Trophoblast cell (in vitro differentiated cells and primary cell): Measurements from ENCODE around the gene ZFAND3.

Source experiments
- DNase-seq, 2 donors: peaks; one replicate each; pipeline ENCODE4 v3.0.0-alpha.2; 2016
- H2AFZ ChIP-seq: 2 replicates; pipeline ENCODE4 v1.6.1; 2013; ENCODE audit warnings: low read length, moderate library complexity, mild to moderate bottlenecking; ENCODE audit not compliant: insufficient read depth, poor library complexity
- H2AK5ac ChIP-seq: 2 replicates; pipeline ENCODE4 v1.6.1; 2013; ENCODE audit warnings: mild to moderate bottlenecking, low read length
- H2BK120ac ChIP-seq: 2 replicates; pipeline ENCODE4 v1.6.1; 2013; ENCODE audit warnings: low read length, mild to moderate bottlenecking, moderate library complexity; ENCODE audit not compliant: insufficient read depth, poor library complexity
- H2BK12ac ChIP-seq: 2 replicates; pipeline ENCODE4 v1.6.1; 2013; ENCODE audit warnings: mild to moderate bottlenecking, low read length, moderate library complexity
- H2BK5ac ChIP-seq: 2 replicates; pipeline ENCODE4 v1.6.1; 2013; ENCODE audit warnings: low read length, low read depth, moderate library complexity, mild to moderate bottlenecking; ENCODE audit not compliant: poor library complexity
- H3K14ac ChIP-seq: 2 replicates; pipeline ENCODE4 v1.6.1; 2013; ENCODE audit warnings: mild to moderate bottlenecking, low read length
- H3K18ac ChIP-seq: 2 replicates; pipeline ENCODE4 v1.6.1; 2013; ENCODE audit warnings: mild to moderate bottlenecking, low read length
- H3K23ac ChIP-seq: 2 replicates; pipeline ENCODE4 v1.6.1; 2013; ENCODE audit warnings: low read length
- H3K27ac ChIP-seq: 2 replicates; pipeline ENCODE4 v1.5.1; 2013; ENCODE audit warnings: low read depth, mild to moderate bottlenecking, inconsistent platforms, low read length, moderate library complexity
- H3K27me3 ChIP-seq: 2 replicates; pipeline ENCODE4 v1.6.1; 2013; ENCODE audit warnings: inconsistent platforms, mild to moderate bottlenecking, low read length, moderate library complexity; ENCODE audit not compliant: insufficient read depth
- H3K36me3 ChIP-seq, 2 experiments: 1 replicate in 1 of 2; 2 replicates in 1 of 2; pipeline ENCODE4 v1.6.1; 2013; ENCODE audit warnings: low read length in 2 of 2, mild to moderate bottlenecking in 2 of 2, moderate library complexity in 1 of 2; ENCODE audit not compliant: insufficient read depth in 2 of 2, control insufficient read depth in 1 of 2
- H3K4ac ChIP-seq: 2 replicates; pipeline ENCODE4 v1.6.1; 2013; ENCODE audit warnings: low read depth, mild to moderate bottlenecking, low read length, moderate library complexity
- H3K4me1 ChIP-seq, 2 experiments: 1 replicate in 1 of 2; 2 replicates in 1 of 2; pipeline ENCODE4 v1.6.1; 2013; ENCODE audit warnings: low read length in 2 of 2, mild to moderate bottlenecking in 2 of 2, moderate library complexity in 1 of 2; ENCODE audit not compliant: insufficient read depth in 2 of 2, control insufficient read depth in 1 of 2
- H3K4me2 ChIP-seq: 2 replicates; pipeline ENCODE4 v1.6.1; 2013; ENCODE audit warnings: inconsistent platforms, mild to moderate bottlenecking, low read length, moderate library complexity
- H3K4me3 ChIP-seq: 2 replicates; pipeline ENCODE4 v1.5.1; 2013; ENCODE audit warnings: mild to moderate bottlenecking, low read depth, low read length, inconsistent platforms
- H3K79me1 ChIP-seq: one replicate; pipeline ENCODE4 v1.6.1; 2013; ENCODE audit warnings: low read length
- H3K79me2 ChIP-seq: 2 replicates; pipeline ENCODE4 v1.6.1; 2013; ENCODE audit warnings: low read length, mild to moderate bottlenecking; ENCODE audit not compliant: control insufficient read depth, insufficient read depth, poor library complexity
- H3K9ac ChIP-seq: 2 replicates; pipeline ENCODE4 v1.6.1; 2013; ENCODE audit warnings: mild to moderate bottlenecking, low read length
- H3K9me3 ChIP-seq: 2 replicates; pipeline ENCODE4 v1.6.1; 2013; ENCODE audit warnings: low read depth, mild to moderate bottlenecking, control low read depth, inconsistent platforms, low read length; ENCODE audit not compliant: insufficient read depth
- H4K12ac ChIP-seq: 2 replicates; pipeline ENCODE4 v1.6.1; 2013; ENCODE audit warnings: low read depth, mild to moderate bottlenecking, low read length, moderate library complexity
- H4K8ac ChIP-seq: 2 replicates; pipeline ENCODE4 v1.6.1; 2013; ENCODE audit warnings: low read depth, mild to moderate bottlenecking, low read length, moderate library complexity
- H4K91ac ChIP-seq: one replicate; pipeline ENCODE4 v1.6.1; 2013; ENCODE audit warnings: low read depth, mild to moderate bottlenecking, low read length, moderate library complexity
- WGBS: extraction: QIAGEN DNeasy Blood & Tissue Kit; methylation state at CpG from one replicate; pipeline ENCODE4 v1.1.7; 2013; ENCODE audit warnings: missing lambda C conversion rate; ENCODE audit not compliant: insufficient read length, insufficient coverage; ENCODE audit errors: extremely low coverage; 5-methylcytosine and 5-hydroxymethylcytosine counted together

ZFAND3 gene

DNA sequence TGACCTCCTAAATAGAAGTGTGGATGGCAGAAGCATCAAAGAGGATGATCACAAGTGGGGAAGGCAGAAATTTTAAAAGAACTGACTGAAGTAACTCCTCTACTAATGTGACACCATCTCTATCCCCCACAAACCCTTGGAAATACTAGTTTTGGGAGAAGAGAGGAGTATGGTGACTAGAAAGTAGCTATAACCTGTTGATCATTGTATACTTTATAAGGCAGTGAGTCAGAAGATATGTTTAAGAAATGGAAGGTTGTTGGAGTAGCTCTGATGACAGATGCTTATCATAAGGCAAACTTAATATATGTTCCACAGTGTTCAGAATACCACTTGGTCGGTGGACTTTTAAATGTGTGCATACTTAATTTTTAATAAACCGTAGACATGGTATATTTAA is 116.6 kb downstream of the ZFAND3 start:
- Histone ChIP-seq H4K91ac (no peak overlapping the region), H3K9ac (no peak overlapping the region), H2AFZ (no peak overlapping the region), H2BK12ac (no peak overlapping the region), H3K4ac (no peak overlapping the region), H3K27me3 (no peaks in the 10 kb centered on the region), H2BK5ac (no peak overlapping the region), H2AK5ac (no peak overlapping the region), H3K9me3 (no peaks in the 10 kb centered on the region), H3K36me3 (no peaks in the 10 kb centered on the region), H3K14ac (no peak overlapping the region), H2BK120ac (no peak overlapping the region), H4K12ac (no peak overlapping the region), H3K27ac (no peak overlapping the region), H3K4me3 (no peak overlapping the region), H3K4me1 (no peaks in the 10 kb centered on the region), H3K18ac (no peak overlapping the region), H3K4me2 (no peak overlapping the region), H3K23ac (no peak overlapping the region), H3K79me1 (no peaks in the 10 kb centered on the region), H3K79me2 (no peaks in the 10 kb centered on the region), H4K8ac (no peak overlapping the region)
- no peak for DNase-seq
- WGBS = no CpG with 5 or more reads among the region's 2 CpGs

- no peak overlapping the region for H3K14ac ChIP-seq
- H4K91ac ChIP-seq = no peak overlapping the region
- H3K4ac ChIP-seq = no peak overlapping the region
- H4K12ac ChIP-seq = no peak overlapping the region
- no peaks in the 10 kb centered on the region for H3K4me1 ChIP-seq
- H3K36me3 ChIP-seq = no peaks in the 10 kb centered on the region
- no peak overlapping the region for H2BK12ac ChIP-seq
- H2AFZ ChIP-seq = no peak overlapping the region
- H3K9ac ChIP-seq = no peak overlapping the region
- no peak overlapping the region for H3K4me2 ChIP-seq
- no peaks in the 10 kb centered on the region for H3K79me1 ChIP-seq
- H3K4me3 ChIP-seq = no peak overlapping the region
- no peak overlapping the region for H2BK120ac ChIP-seq
- H3K18ac ChIP-seq = no peak overlapping the region
- no peak overlapping the region for H2AK5ac ChIP-seq
- no peak overlapping the region for H3K27ac ChIP-seq
- no peak overlapping the region for H3K23ac ChIP-seq
- no peaks in the 10 kb centered on the region for H3K27me3 ChIP-seq
- no peak for DNase-seq
- no peak overlapping the region for H4K8ac ChIP-seq
- H3K79me2 ChIP-seq = no peaks in the 10 kb centered on the region
- H3K9me3 ChIP-seq = no peaks in the 10 kb centered on the region
- no peak overlapping the region for H2BK5ac ChIP-seq
Observed at GRCh38 chr6:37936906-37937305, 117.4 kb downstream of the ZFAND3 start.

GRCh38 chr6:37938909-37939308 is 119.4 kb downstream of the ZFAND3 start:
- H3K18ac ChIP-seq = no peak overlapping the region

GRCh38 chr6:37940074-37940847 is 120.7 kb downstream of the ZFAND3 start:
- H3K9me3 ChIP-seq = no peaks in the 10 kb centered on the region
- WGBS = no CpG with 5 or more reads among the region's 3 CpGs
- H3K36me3 ChIP-seq = no peaks in the 10 kb centered on the region
- H3K79me2 ChIP-seq = no peaks in the 10 kb centered on the region
- no peak overlapping the region for H3K27ac ChIP-seq
- no peak overlapping the region for H3K4ac ChIP-seq
- no peak overlapping the region for H3K9ac ChIP-seq
- H3K79me1 ChIP-seq = no peaks in the 10 kb centered on the region
- H2AK5ac ChIP-seq = no peak overlapping the region
- H3K18ac ChIP-seq = no peak overlapping the region
- no peak overlapping the region for H4K91ac ChIP-seq
- H3K27me3 ChIP-seq = no peaks in the 10 kb centered on the region
- H2BK12ac ChIP-seq = no peak overlapping the region
- no peak overlapping the region for H4K12ac ChIP-seq
- no peak overlapping the region for H2BK5ac ChIP-seq
- H4K8ac ChIP-seq = no peak overlapping the region
- DNase-seq = no peak
- no peak overlapping the region for H3K4me3 ChIP-seq
- H3K14ac ChIP-seq = no peak overlapping the region
- no peak overlapping the region for H2AFZ ChIP-seq
- no peak overlapping the region for H3K4me2 ChIP-seq
- H3K4me1 ChIP-seq = no peaks in the 10 kb centered on the region
- no peak overlapping the region for H3K23ac ChIP-seq
- H2BK120ac ChIP-seq = no peak overlapping the region

More at GRCh38 chr6:37938909-37939308, 119.4 kb downstream of the ZFAND3 start:
- H2BK12ac ChIP-seq = no peak overlapping the region
- no peak overlapping the region for H2BK5ac ChIP-seq
- H3K9me3 ChIP-seq = no peaks in the 10 kb centered on the region
- no peak overlapping the region for H3K27ac ChIP-seq
- H2AFZ ChIP-seq = no peak overlapping the region
- no peaks in the 10 kb centered on the region for H3K79me1 ChIP-seq
- H3K4me3 ChIP-seq = no peak overlapping the region
- H3K4me1 ChIP-seq = no peaks in the 10 kb centered on the region
- H3K36me3 ChIP-seq = no peaks in the 10 kb centered on the region
- no peak overlapping the region for H3K23ac ChIP-seq
- no peak overlapping the region for H4K91ac ChIP-seq
- DNase-seq = no peak
- H2BK120ac ChIP-seq = no peak overlapping the region
- no peak overlapping the region for H4K8ac ChIP-seq
- no peak overlapping the region for H3K4me2 ChIP-seq
- no peak overlapping the region for H3K14ac ChIP-seq
- no peak overlapping the region for H2AK5ac ChIP-seq
- no peak overlapping the region for H4K12ac ChIP-seq
- no peaks in the 10 kb centered on the region for H3K79me2 ChIP-seq
- H3K9ac ChIP-seq = no peak overlapping the region
- no peak overlapping the region for H3K4ac ChIP-seq
- no peaks in the 10 kb centered on the region for H3K27me3 ChIP-seq
